Right kidney (tissue), 1 donor: Measurements from ENCODE around the gene PLXNA1.

Source experiments
- DNase-seq: peaks from one replicate; pipeline ENCODE4 v3.0.0-alpha.2; 2016

PLXNA1 gene

GRCh38 chr3:126952983-126953660, 29.8 kb upstream of the PLXNA1 start:
- no peak for DNase-seq

- no peak for DNase-seq
Observed at GRCh38 chr3:126954141-126954842, 28.6 kb upstream of the PLXNA1 start.

GRCh38 chr3:126955004-126955790, 27.7 kb upstream of the PLXNA1 start:
- DNase-seq, result no peak

GRCh38 chr3:126956361-126956760, 26.6 kb upstream of the PLXNA1 start:
- DNase-seq, result no peak

GRCh38 chr3:126956866-126957650, 25.9 kb upstream of the PLXNA1 start:
- DNase-seq, result no peak

GRCh38 chr3:126957776-126958637, 24.9 kb upstream of the PLXNA1 start:
- DNase-seq, result no peak

- DNase-seq, result no peak
Observed at GRCh38 chr3:126958638-126959085, 24.3 kb upstream of the PLXNA1 start.

GRCh38 chr3:126959136-126959920, 23.6 kb upstream of the PLXNA1 start:
- DNase-seq, result no peak

- DNase-seq, result no peak
Observed at GRCh38 chr3:126959921-126960603, 22.9 kb upstream of the PLXNA1 start.

GRCh38 chr3:126960604-126960995, 22.3 kb upstream of the PLXNA1 start:
- DNase-seq, result no peak

- no peak for DNase-seq
Observed at GRCh38 chr3:126961191-126961790, 21.6 kb upstream of the PLXNA1 start.

GRCh38 chr3:126961791-126962461, 21.0 kb upstream of the PLXNA1 start:
- no peak for DNase-seq

- no peak for DNase-seq
Observed at GRCh38 chr3:126962756-126963155, 20.2 kb upstream of the PLXNA1 start.

GRCh38 chr3:126963261-126964190, 19.4 kb upstream of the PLXNA1 start:
- no peak for DNase-seq

GRCh38 chr3:126964261-126964660, 18.7 kb upstream of the PLXNA1 start:
- no peak for DNase-seq

- no peak for DNase-seq
Observed at GRCh38 chr3:126964950-126965349, 18.0 kb upstream of the PLXNA1 start.

GRCh38 chr3:126965526-126966080, 17.3 kb upstream of the PLXNA1 start:
- no peak for DNase-seq
